A673 (cell line): ENCODE measurements around the gene CDK11B.

Source experiments
- CTCF ChIP-seq: fragments of 300-800, 200-600 bp; sonication (generic); conservative IDR thresholded peaks from 2 replicates; pipeline ENCODE4 v1.5.1; 2017; ENCODE audit warnings: low read depth, mild to moderate bottlenecking, antibody characterized with exemption, low read length, moderate library complexity, mixed read lengths
- EZH2 ChIP-seq: fragments of 200-600 bp; sonication (generic); IDR thresholded peaks from 2 replicates; pipeline ENCODE4 v1.6.1; 2017; ENCODE audit warnings: borderline replicate concordance, low read depth, mild to moderate bottlenecking, mixed read lengths, antibody characterized with exemption, low read length; ENCODE audit not compliant: poor library complexity, severe bottlenecking

- TF ChIP-seq CTCF (no peak), EZH2 (no peak)
These were observed 53.1 kb downstream of the CDK11B start for GRCh38 chr1:1605724-1606123.
